ENCODE results near the gene DNAJC22. TPM values are rescaled to one million over a fixed set of nuclear protein-coding genes. Genes with fewer than 3 reads are reported as not detected.
A peak's percentile ranks its signal among the peaks of the same experiment; 100 is the strongest.

Gene DNAJC22
- total and polyA plus RNA-seq, 7 donors: 0.03 to 0.08 TPM; not detected in 5

DNA sequence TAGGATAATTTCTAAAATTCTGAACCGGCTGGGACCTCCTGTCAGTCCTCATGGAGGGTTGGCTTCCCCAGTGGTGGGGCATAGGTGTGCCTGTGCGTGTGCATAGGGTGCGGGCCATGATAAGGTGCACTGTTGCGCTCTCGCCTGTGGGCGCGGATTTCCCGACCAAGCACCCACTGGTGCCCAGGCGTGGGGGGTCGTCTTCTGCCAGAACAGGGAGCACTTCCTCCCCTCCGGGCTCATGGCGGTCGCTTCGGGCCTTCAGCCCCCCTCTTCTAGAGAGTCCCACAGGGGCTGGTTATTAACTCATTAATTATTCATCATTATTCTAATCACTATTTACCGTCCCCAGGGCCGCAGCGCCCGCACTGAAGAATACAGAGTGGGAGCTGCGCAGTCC lies 12.5 kb upstream of the DNAJC22 start:
- DNase-seq: no peak
- Histone ChIP-seq H3K9me3 (no peaks in the 10 kb centered on the region), H3K27ac (no peak overlapping the region), H3K4me3 (no peak overlapping the region), H3K36me3 (ENCODE audit: insufficient read depth in 1 of 2, low read depth in 1 of 2) (no peaks in the 10 kb centered on the region), H3K27me3 (ENCODE audit: insufficient read depth in 3 of 3, low read length in 2 of 3) (peaks cover 0 to 54% (median 20%) of the 10 kb centered on the region in 3 donors), H3K4me1 (no peaks in the 10 kb centered on the region)
- 58 to 68% (median 59%) methylated on average over 19 of the region's 19 CpGs for WGBS, 3 donors
- intact Hi-C loops (cut with DNase I): no loop called here
- ATAC-seq: no peak
- TF ChIP-seq, protein P1, sequence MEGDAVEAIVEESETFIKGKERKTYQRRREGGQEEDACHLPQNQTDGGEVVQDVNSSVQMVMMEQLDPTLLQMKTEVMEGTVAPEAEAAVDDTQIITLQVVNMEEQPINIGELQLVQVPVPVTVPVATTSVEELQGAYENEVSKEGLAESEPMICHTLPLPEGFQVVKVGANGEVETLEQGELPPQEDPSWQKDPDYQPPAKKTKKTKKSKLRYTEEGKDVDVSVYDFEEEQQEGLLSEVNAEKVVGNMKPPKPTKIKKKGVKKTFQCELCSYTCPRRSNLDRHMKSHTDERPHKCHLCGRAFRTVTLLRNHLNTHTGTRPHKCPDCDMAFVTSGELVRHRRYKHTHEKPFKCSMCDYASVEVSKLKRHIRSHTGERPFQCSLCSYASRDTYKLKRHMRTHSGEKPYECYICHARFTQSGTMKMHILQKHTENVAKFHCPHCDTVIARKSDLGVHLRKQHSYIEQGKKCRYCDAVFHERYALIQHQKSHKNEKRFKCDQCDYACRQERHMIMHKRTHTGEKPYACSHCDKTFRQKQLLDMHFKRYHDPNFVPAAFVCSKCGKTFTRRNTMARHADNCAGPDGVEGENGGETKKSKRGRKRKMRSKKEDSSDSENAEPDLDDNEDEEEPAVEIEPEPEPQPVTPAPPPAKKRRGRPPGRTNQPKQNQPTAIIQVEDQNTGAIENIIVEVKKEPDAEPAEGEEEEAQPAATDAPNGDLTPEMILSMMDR (IDR thresholded peaks at IDR 0.05): no peak

DNA sequence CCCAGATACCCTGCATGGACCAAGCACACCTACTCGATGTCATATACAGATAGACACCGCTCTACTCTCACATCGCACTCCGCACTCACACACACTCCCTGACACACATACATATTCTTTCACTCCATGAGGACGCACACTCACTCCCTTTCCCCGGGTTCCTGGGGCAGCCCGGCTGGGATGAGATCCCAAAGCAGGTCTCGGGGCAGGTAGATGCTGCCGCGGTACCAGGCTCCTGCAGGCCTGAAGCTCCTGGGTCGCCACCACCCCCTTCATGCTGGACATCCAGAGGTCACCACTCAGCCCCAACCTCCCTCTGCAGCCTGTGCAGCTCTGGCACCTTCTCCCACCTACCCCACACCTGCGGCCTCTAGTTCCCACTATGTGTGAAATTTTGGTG lies 12.0 kb upstream of the DNAJC22 start:
- no peak for ATAC-seq
- Histone ChIP-seq H3K36me3 (ENCODE audit: insufficient read depth in 1 of 2, low read depth in 1 of 2) (no peaks in the 10 kb centered on the region), H3K27ac (no peak overlapping the region), H3K4me3 (no peak overlapping the region), H3K9me3 (no peaks in the 10 kb centered on the region), H3K4me1 (no peaks in the 10 kb centered on the region), H3K27me3 (ENCODE audit: insufficient read depth in 3 of 3, low read length in 2 of 3) (peaks cover 0 to 54% (median 20%) of the 10 kb centered on the region in 3 donors)
- no peak for DNase-seq
- TF ChIP-seq, protein P1 (IDR thresholded peaks at IDR 0.05): no peak
- intact Hi-C loops (cut with DNase I): loop anchor here in 1 of 2 donors (5.0 kb wide), 1 partner anchor 42 kb away; no protein-coding TSS in a partner anchor
- WGBS, 3 donors: 60 to 71% (median 71%) methylated on average over 12 of the region's 12 CpGs

DNA sequence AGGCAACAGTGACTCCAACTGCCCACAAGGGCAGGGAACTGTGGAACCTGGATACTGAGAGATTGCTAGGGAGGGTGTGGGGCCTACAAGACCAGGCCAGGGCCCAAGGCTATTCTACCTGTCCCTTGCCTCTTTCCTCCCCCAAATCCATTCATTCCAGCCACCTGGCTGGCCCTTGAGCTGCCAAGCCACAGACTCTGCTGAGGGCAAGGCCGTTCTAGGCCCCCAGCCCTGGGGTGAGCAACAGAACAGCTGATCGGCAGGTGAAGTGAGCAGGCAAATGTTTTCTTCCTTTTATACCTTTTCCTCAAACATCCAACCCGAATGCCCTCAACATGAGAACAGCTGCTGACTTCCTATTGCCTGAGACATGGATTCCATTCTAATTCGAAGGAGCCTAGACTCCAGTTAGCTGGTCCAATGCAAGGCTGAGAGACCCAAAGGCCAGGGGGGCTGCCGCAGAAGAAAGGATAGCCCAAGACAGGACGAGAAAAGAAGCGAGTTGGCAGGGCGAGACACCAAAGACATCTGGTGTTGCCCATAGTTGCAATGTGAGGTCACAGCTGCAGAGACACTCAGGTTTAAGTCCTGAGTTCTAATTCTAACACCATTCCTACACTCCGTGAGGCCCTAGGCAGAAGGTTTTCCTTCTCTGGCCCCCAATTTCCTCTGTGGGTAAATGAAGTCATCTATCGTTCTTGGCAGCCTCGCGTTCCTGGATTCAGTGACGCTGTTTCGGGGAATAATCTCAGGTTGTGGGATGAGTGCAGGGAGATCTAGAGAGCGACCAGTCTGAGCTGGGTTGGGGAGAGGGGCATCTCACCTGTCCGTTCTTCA lies 11.4 kb upstream of the DNAJC22 start:
- no peak for DNase-seq
- WGBS, 3 donors: 65 to 73% (median 70%) methylated on average over 16 of the region's 16 CpGs
- Histone ChIP-seq H3K27ac (no peak overlapping the region), H3K27me3 (ENCODE audit: insufficient read depth in 3 of 3, low read length in 2 of 3) (peaks cover 0 to 54% (median 22%) of the 10 kb centered on the region in 3 donors), H3K4me3 (no peak overlapping the region), H3K4me1 (no peaks in the 10 kb centered on the region), H3K36me3 (ENCODE audit: insufficient read depth in 1 of 2, low read depth in 1 of 2) (no peaks in the 10 kb centered on the region), H3K9me3 (no peaks in the 10 kb centered on the region)
- intact Hi-C loops (cut with DNase I): loop anchor here in 1 of 2 donors (5.0 kb wide), 1 partner anchor 43 kb away; no protein-coding TSS in a partner anchor
- TF ChIP-seq, protein P1 (IDR thresholded peaks at IDR 0.05): no peak
- ATAC-seq: no peak

DNA sequence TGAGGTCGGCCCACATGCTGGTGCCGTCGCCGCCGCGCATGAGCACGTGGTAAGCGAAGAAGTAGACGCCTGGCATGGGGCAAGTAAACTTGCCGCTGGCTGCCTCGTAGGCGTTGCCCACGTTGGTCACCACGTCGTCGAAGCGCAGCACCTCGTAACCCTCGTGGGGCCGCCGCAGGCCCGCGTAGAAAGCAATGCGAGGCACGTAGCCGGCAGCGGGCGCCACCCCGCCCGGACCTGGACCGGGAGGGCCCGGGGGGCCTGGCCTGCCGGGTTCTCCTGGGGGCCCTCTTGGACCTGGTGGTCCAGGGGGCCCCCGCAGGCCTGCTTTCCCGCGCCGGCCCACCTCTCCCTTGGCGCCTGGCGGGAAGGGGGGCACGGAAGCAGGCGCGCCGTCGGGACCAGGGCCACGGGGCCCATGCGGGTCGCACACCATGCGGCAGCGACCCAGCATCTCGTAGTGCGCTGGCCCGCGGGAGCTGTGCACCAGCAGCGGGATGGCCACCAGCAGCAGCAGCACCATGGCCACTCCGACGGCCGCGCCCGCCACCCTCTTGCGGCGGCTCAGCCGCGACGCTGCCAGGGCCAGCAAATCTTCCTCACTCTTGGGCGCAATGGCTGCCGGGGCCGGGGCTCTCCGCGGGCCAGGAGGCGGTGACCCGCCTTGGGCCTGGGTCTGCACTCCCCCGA lies 10.6 kb upstream of the DNAJC22 start:
- Histone ChIP-seq H3K27ac (no peak overlapping the region), H3K27me3 (ENCODE audit: insufficient read depth in 3 of 3, low read length in 2 of 3) (peaks cover 0 to 55% (median 22%) of the 10 kb centered on the region in 3 donors), H3K9me3 (no peaks in the 10 kb centered on the region), H3K36me3 (ENCODE audit: insufficient read depth in 1 of 2, low read depth in 1 of 2) (no peaks in the 10 kb centered on the region), H3K4me1 (no peaks in the 10 kb centered on the region), H3K4me3 (peak overlapping the region; percentile 58)
- DNase-seq (no peak), ATAC-seq (no peak)
- TF ChIP-seq, protein P1 (IDR thresholded peaks at IDR 0.05): no peak
- intact Hi-C loops (cut with DNase I): loop anchor here in 1 of 2 donors (5.0 kb wide), 1 partner anchor 44 kb away; no protein-coding TSS in a partner anchor
- WGBS, 3 donors: 15 to 19% (median 17%) methylated on average over 51 to 72 of the region's 72 CpGs

All from psoas muscle (tissue), 8 donors.